ENCODE data around the gene OR56A4.

Gene OR56A4

GRCh38 chr11:6002202-6002699, 4.5 kb downstream of the OR56A4 start:
- no peaks in the 10 kb centered on the region for H3K36me3 Mint-ChIP-seq (ENCODE audit: low read depth)
- no peak overlapping the region for H3K4me3 Mint-ChIP-seq
- TF ChIP-seq CTCF (IDR thresholded peaks at IDR 0.05; ENCODE audit: unreplicated experiment in 3 of 3): no peak
- H3K27ac Mint-ChIP-seq: no peak overlapping the region
- no peaks in the 10 kb centered on the region for H3K4me1 Mint-ChIP-seq
- no peaks in the 10 kb centered on the region for H3K9me3 Mint-ChIP-seq
- H3K27me3 Mint-ChIP-seq (ENCODE audit: low read depth): no peaks in the 10 kb centered on the region

DNA sequence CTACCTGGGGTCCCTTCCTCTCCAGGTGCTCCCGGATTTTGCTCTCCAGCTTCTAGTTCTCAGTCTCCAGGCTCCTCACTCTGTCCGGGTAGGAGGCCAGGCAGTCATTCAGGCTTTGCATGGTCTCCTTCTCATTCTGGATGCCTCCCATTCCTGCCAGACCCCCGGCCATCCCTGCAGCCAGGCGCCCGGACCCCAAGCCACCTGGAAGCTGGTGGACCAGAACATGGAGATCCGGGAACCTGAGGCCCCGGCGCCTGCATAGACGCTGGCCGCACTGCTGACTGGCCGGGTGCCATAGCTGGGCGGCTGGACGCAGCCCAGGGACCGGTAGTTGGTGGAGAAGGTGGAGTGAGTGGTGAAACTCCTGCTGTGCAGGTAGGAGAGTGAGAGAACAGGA, 12.0 kb downstream of the OR56A4 start:
- Mint-ChIP-seq H3K36me3 (ENCODE audit: low read depth) (no peaks in the 10 kb centered on the region), H3K4me1 (no peaks in the 10 kb centered on the region), H3K9me3 (no peaks in the 10 kb centered on the region), H3K27me3 (ENCODE audit: low read depth) (peaks cover 5% of the 10 kb centered on the region), H3K4me3 (no peak overlapping the region), H3K27ac (no peak overlapping the region)
- no peak for TF ChIP-seq CTCF (IDR thresholded peaks at IDR 0.05; ENCODE audit: unreplicated experiment in 3 of 3)

DNA sequence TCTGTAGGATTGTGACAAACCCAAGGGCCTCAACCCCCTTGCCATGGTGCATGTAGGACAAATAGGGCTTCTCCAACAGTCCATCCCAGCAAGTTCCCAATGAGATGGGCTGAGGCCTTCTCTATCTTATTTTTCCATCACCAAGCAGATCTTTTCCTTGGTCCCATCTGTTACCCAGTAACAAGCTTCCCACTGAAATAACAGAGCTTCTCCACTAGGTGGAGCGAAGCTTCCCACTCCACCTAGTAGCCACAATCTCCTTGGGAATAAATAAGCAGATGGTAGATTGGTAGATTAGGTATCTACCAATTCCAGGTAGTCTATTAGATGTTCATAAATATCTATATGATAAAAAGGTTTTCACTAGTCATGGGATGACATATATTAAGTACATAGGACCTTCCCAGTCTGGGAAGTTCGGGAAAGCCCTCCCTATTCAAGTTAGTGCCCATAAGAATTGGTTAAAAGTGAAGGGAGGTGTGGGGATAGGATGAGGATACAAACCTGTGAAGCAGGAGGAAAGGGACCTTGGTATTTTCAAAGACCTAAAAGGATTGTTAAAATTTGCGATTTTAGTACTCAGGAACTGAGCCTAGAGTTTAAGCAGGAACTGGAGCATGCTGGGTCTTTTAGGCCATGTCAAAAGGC, 14.0 kb downstream of the OR56A4 start:
- no peaks in the 10 kb centered on the region for H3K9me3 Mint-ChIP-seq
- no peak overlapping the region for H3K27ac Mint-ChIP-seq
- H3K4me3 Mint-ChIP-seq: no peak overlapping the region
- TF ChIP-seq CTCF (IDR thresholded peaks at IDR 0.05; ENCODE audit: unreplicated experiment in 3 of 3): peak; percentile 48 to 54 (median 53)
- no peaks in the 10 kb centered on the region for H3K36me3 Mint-ChIP-seq (ENCODE audit: low read depth)
- peaks cover 5% of the 10 kb centered on the region for H3K27me3 Mint-ChIP-seq (ENCODE audit: low read depth)
- H3K4me1 Mint-ChIP-seq: no peaks in the 10 kb centered on the region

- no peak for TF ChIP-seq CTCF (IDR thresholded peaks at IDR 0.05; ENCODE audit: unreplicated experiment in 3 of 3)
- peaks cover 5% of the 10 kb centered on the region for H3K27me3 Mint-ChIP-seq (ENCODE audit: low read depth)
- H3K4me1 Mint-ChIP-seq: no peaks in the 10 kb centered on the region
- no peak overlapping the region for H3K4me3 Mint-ChIP-seq
- no peaks in the 10 kb centered on the region for H3K36me3 Mint-ChIP-seq (ENCODE audit: low read depth)
- H3K9me3 Mint-ChIP-seq: no peaks in the 10 kb centered on the region
- H3K27ac Mint-ChIP-seq: no peak overlapping the region
These were observed 14.6 kb downstream of the OR56A4 start for GRCh38 chr11:5992150-5992549.

DNA sequence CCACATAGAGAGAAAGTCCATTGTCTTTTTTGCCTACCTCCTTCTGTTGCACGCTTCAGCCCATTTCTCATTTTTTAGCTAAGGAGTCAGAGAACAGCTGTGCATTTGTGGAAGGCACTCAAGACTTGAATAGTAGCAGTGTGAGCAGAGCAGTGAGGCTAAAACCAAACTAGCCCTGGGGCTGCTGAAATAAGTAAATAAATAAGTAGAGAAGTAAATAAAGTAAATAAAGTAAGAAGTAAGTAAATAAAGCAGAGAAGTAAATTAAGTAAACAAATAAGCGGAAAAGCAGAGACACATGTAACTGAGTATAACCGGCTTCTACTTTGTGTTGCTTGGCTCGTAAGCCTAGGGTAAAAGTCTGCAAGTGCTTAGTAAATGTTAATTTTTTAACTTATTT, 17.5 kb downstream of the OR56A4 start:
- no peaks in the 10 kb centered on the region for H3K4me1 Mint-ChIP-seq
- H3K27me3 Mint-ChIP-seq (ENCODE audit: low read depth): peaks cover 5% of the 10 kb centered on the region
- no peak overlapping the region for H3K27ac Mint-ChIP-seq
- H3K36me3 Mint-ChIP-seq (ENCODE audit: low read depth): no peaks in the 10 kb centered on the region
- no peaks in the 10 kb centered on the region for H3K9me3 Mint-ChIP-seq
- no peak for TF ChIP-seq CTCF (IDR thresholded peaks at IDR 0.05; ENCODE audit: unreplicated experiment in 3 of 3)
- H3K4me3 Mint-ChIP-seq: no peak overlapping the region

- TF ChIP-seq CTCF (IDR thresholded peaks at IDR 0.05; ENCODE audit: unreplicated experiment in 3 of 3): no peak
- Mint-ChIP-seq H3K9me3 (no peaks in the 10 kb centered on the region), H3K36me3 (ENCODE audit: low read depth) (no peaks in the 10 kb centered on the region), H3K27me3 (ENCODE audit: low read depth) (peaks cover 5% of the 10 kb centered on the region), H3K27ac (no peak within 1 kb of the TSS), H3K4me1 (no peaks in the 10 kb centered on the region), H3K4me3 (no peak within 1 kb of the TSS)
These were observed 19.9 kb downstream of the OR56A4 start, which contains the start of gene OR52L1 for GRCh38 chr11:5986885-5987284. OR52L1 (minus strand) TSS chr11:5986985; CDS start chr11:5986930, 55 bp downstream.

Data from nephron (organoid).